HG02884 (cell line): ENCODE data around the gene RNF115.
"Not testable (repeated sequence)": the region's sequence is repeated elsewhere in the genome, so short reads cannot be mapped to it uniquely, and the experiment has no call there.

Experiments used
- ATAC-seq: cut with Tn5 transposase; IDR thresholded peaks from one replicate; pipeline ENCODE4 v1.9.1; 2021; ENCODE audit warnings: mild to moderate bottlenecking, moderate library complexity; ENCODE audit not compliant: unreplicated experiment

The RNF115 gene

DNA sequence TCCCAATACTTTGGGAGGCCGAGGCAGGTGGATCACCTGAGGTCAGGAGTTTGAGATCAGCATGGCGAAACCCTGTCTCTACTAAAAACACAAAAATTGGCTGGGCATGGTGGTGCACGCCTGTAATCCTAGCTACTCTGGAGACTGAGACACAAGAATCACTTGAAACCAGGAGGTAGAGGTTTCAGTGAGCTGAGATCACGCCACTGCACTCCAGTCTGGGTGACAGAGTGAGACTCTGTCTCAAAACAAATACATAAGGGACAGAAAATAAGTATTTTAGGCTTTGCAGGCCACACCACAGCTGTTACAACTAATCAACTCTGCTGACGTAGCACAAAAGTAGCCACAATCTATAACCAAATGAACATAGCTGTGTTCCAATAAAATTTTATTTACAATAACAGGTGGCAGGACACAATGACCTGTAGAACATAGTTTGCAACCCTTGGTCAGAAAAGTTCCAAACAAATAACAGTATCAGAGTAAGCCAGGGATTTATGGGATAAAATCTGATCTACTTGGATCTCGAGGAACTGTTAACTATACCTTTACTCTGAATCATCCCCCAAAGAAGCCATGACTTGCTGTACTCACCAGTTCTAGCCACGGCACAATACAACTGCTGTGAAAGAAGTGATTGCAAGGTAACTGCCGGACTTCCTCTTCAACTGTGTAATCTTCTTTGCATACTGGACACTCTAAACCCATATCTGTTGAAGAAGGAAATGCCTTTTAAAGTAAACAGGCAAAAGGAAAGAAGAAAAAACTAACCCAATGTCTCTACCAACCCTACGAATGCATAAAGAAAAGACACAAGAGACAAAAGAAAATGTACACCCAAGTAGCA, 76.3 kb downstream of the RNF115 start:
- no peak for ATAC-seq

DNA sequence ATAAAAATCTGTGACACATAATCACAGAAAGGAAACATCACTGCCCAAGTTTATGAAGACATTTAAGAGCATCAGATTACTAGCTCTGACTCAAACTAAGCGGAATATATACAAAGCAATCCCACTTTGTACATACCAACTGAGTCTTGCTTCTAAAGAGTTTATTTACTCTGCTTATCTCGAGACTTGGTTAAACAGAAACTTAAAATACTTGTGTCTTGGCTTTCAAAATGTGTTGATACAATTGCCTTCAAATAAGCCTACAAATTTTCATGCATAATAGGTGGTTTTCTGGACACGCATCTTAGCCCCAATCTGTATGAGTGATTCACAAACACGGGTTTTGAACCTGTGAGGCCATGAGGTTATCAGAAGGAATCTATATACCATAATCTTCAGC, 83.6 kb downstream of the RNF115 start:
- no peak for ATAC-seq

DNA sequence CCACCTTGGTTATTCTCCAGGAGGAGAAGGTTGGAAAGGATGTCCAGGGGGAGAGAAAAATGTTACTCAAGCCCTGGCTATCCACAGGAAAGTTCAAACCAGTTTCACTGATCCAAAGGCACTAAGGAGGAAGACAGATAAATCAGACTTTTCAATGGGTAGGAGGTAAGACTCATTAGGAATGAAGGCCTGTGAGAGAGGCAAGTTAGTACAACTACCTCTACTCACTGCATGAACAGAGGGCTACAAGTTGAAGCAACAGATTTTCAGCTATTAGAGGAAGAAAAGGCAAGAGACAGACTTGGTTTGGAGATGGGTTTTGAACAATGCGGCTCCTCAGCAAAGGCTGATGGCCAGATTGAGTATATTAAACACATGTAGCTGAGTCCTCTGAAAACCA, 87.7 kb downstream of the RNF115 start:
- ATAC-seq: no peak

- no peak for ATAC-seq
Observed at GRCh38 chr1:145730900-145731299, 93.0 kb downstream of the RNF115 start.

DNA sequence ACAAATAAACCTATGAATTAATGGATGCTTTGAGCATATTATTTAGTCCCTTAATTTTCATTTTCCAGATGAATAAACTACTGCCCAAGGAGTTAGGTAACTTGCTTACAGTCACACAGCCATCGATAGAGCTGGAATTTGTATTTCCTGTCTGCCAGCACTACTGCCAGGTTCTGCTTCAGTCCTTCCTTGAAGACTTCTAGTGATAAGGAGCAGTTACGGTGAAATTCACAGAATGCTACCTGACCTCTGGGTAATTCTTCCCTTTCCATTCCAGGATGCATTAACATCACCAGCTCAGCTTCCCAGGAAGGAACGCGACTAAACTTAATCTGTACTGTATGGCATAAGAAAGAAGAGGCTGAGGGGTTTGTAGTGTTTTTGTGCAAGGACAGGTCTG, 93.4 kb downstream of the RNF115 start:
- ATAC-seq: no peak

DNA sequence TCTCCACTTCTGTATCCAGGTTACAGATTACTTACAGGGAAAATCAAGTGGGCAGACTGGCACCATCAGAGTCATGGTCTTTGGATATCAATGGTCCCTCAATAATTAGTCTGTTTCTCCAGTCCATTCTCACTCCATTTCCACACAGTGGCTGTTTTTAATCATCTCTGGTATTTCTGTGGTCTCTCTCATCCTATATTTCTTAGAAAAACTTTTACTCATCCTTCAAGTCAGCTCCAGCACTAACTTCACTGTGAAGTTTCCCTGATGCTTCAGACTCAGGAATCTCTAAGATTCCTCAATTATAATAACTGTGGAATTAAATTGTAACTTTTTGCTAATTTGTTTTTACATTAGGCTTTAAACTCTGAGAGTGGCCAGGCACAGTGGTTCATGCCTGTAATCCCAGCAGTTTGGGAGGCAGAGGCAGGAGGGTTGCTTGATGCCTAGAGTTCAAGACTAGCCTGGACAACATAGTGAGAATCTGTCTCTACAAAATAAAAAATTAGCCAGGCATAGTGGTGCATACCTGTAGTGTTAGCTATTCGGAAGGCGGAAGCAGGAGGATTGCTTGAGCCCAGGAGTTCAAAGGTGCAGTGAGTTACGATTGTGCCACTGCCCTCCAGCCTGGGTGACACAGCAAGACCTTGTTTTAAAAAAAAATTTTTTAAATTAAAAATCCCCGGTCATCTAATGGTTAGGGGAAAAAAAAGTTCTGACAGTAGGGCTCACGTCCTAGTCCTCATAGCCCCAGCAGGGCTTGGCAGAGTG, 94.0 kb downstream of the RNF115 start:
- no peak for ATAC-seq

- ATAC-seq: no peak
Observed at GRCh38 chr1:145729196-145729595, 94.7 kb downstream of the RNF115 start.

DNA sequence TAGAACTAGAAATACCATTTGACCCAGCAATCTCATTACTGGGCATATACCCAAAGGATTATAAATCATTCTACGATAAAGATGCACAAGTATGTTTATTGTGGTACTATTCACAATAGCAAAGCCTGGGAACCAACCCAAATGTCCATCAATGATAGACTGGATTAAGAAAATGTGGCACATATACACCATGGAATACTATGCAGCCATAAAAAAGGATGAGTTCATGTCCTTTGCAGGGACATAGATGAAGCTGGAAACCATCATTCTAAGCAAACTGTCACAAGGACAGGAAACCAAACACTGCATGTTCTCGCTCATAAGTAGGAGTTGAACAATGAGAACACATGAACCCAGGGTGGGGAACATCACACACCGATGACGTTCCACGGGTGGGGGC, 97.7 kb downstream of the RNF115 start:
- not testable (repeated sequence) for ATAC-seq

- ATAC-seq: no peak
Observed at GRCh38 chr1:145720878-145721671, 102.8 kb downstream of the RNF115 start.

DNA sequence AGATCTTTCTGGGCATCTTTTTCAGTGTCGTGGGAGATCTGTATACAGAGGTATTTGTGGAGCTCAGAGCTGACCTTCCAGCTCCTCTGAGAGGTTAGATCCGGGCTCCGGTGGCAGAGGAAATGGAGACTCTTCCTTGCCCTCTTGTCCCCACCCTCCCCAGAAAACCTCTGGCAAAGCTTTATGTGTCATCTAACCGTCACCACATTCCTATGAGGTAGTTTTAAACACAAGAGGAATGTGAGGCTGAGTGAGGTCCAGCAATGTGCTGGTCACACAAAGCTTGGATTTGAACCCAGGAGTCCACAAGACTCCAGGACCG, 103.4 kb downstream of the RNF115 start:
- no peak for ATAC-seq

- no peak for ATAC-seq
Observed at GRCh38 chr1:145719230-145720079, 104.4 kb downstream of the RNF115 start, which contains the start of gene CD160. Gene CD160, plus strand, starts transcription at chr1:145719499. Its CDS starts 8,829 bp downstream, at chr1:145728328.

DNA sequence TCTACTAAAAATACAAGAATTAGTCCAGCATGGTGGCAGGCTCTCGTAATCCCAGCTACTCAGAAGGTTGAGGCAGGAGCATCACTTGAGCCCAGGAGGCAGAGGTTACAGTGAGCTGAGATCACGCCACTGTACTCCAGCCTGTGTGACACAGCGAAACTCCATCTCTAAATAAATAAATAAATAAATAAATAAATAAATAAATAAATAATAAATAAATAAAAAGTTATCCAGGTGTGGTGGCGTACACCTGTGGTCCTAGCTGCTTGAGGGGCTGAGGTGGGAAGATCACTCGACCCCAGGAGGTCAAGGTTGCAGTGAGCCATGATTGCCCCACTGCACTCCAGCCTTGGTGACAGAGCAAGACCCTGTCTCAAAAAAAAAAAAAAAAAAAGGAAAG, 105.4 kb downstream of the RNF115 start:
- ATAC-seq: not testable (repeated sequence)

DNA sequence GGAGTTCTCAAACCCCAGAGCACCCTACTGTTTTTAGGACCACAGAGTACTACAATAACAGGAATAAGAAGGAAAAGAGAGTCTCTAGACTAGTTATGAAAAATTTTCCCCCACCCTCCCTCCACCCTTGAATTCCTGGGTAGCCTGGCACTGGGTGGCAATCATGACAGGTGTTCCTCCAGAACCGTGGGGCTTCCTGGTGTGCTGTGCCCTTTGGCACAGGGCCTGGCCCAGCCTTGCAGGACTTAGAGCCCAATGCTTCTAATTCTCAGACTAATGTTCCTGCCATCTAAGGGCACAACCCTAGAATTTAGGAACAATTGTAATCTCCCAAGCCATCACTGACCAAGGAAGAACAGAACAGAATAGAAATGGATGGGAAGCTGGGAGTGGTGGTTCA, 106.1 kb downstream of the RNF115 start:
- ATAC-seq: no peak

DNA sequence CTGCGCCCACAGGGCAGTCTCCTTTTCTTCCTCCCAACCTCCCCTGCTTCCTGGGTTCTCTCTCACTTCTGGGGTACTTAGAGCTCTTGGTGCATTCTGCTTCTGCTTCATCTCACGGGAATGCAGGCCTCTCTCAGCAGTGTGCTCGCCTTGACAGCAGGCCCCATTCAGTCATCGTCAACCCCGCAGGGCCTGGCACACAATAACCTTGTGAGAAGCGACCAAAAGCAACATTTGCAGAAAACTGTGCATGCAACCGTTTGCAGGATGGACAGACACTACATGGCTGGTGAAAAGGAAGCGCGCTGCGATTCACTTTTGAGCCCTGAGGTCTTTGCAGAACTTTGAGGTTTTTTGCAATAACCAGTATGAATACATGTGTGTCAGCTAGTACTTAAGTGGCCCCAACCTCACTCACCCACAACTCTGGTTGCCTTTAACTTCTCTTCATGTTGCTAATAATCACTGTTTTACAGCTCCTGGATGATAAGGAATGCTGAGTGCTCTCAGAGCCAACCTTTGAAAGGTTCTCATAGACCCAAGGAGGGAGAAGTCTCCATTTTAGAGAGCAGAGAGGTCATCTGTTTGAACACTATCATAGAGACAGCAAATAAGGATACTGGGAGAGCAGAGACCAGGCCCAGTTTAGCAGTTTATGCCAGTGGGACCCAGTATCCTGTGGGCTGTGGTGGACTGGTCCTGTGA, 107.1 kb downstream of the RNF115 start:
- ATAC-seq: no peak

GRCh38 chr1:145714524-145715111, 109.3 kb downstream of the RNF115 start:
- ATAC-seq: no peak

- no peak for ATAC-seq
Observed at GRCh38 chr1:145711213-145711651, 112.7 kb downstream of the RNF115 start.

- ATAC-seq: no peak
Observed at GRCh38 chr1:145710291-145711027, 113.4 kb downstream of the RNF115 start.

DNA sequence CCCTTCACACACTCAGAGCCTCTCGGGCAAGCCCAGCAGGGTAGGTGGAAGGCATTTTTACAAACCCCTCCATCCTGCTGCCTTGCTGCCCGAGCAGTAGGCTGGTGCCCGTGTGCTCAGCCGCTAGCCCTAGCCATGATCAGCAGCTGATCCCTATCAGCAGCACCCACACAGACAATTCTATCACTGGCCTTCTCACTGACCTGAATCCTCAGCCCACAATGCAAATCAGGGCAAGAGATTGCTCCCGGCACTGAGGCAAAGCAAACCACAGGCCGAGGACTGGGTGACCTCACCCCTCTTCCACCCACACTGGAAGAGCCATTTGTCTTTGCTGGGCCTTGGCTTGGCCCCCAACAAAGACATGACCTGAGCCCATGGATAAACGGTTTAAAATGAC, 115.8 kb downstream of the RNF115 start:
- ATAC-seq: no peak
